Natural killer cell (primary cell): ENCODE results near the gene LDB2. TPM values are rescaled to one million over a fixed set of nuclear protein-coding genes. Genes with fewer than 3 reads are reported as not detected.

Experiments
- ATAC-seq, 3 donors: fragments of 150-1000 bp in 2 of 3; fragments of 200-7000 bp in 1 of 3; cut with Tn5 transposase; 1 replicate in 1 of 3; 2 replicates in 2 of 3; pipeline ENCODE4 v1.10.0; 2021; ENCODE audit warnings: mild to moderate bottlenecking in 2 of 3, moderate library complexity in 2 of 3
- DNase-seq, 2 donors: peaks; one replicate each; pipeline versions ENCODE4 v3.0.0 to v3.0.0-alpha.2; 2013 to 2021; ENCODE audit warnings: mixed read lengths in 1 of 2
- H3K27ac ChIP-seq: one replicate; pipeline ENCODE4 v1.5.1; 2013; ENCODE audit warnings: mild to moderate bottlenecking, low read length
- H3K27me3 ChIP-seq: one replicate; pipeline ENCODE4 v1.6.1; 2013; ENCODE audit warnings: low read length; ENCODE audit not compliant: control insufficient read depth, insufficient read depth
- H3K36me3 ChIP-seq: one replicate; pipeline ENCODE4 v1.6.1; 2013; ENCODE audit warnings: low read length; ENCODE audit not compliant: control insufficient read depth, insufficient read depth
- H3K4me1 ChIP-seq: one replicate; pipeline ENCODE4 v1.6.1; 2013; ENCODE audit warnings: low read length; ENCODE audit not compliant: control insufficient read depth, insufficient read depth
- H3K4me3 ChIP-seq: one replicate; pipeline ENCODE4 v1.5.1; 2013; ENCODE audit warnings: low read length
- H3K9me3 ChIP-seq: one replicate; pipeline ENCODE4 v1.6.1; 2013; ENCODE audit warnings: low read length; ENCODE audit not compliant: control insufficient read depth, insufficient read depth
- H3K27ac Mint-ChIP-seq, 2 donors: one replicate each; pipeline ENCODE4 v1.8.0; 2022; ENCODE audit warnings: mild to moderate bottlenecking in 2 of 2, mixed read lengths in 2 of 2, moderate library complexity in 1 of 2
- H3K27me3 Mint-ChIP-seq, 2 donors: one replicate each; pipeline ENCODE4 v1.8.0; 2022; ENCODE audit warnings: low read depth in 2 of 2, mixed read lengths in 2 of 2
- H3K36me3 Mint-ChIP-seq: one replicate; pipeline ENCODE4 v1.8.0; 2022; ENCODE audit warnings: mixed read lengths
- H3K4me1 Mint-ChIP-seq, 2 donors: one replicate each; pipeline ENCODE4 v1.8.0; 2022; ENCODE audit warnings: mixed read lengths in 2 of 2
- H3K4me3 Mint-ChIP-seq: one replicate; pipeline ENCODE4 v1.8.0; 2022; ENCODE audit warnings: mild to moderate bottlenecking, moderate library complexity, mixed read lengths
- H3K9me3 Mint-ChIP-seq, 2 donors: one replicate each; pipeline ENCODE4 v1.8.0; 2022; ENCODE audit warnings: mixed read lengths in 2 of 2
- CTCF ChIP-seq: fragments of 200-600 bp; IDR thresholded peaks from one replicate; pipeline ENCODE4 v1.8.0; 2022; ENCODE audit warnings: antibody characterized with exemption
- WGBS: methylation state at CpG from one replicate; pipeline ENCODE4 v1.1.7; 2013; ENCODE audit warnings: missing lambda C conversion rate; ENCODE audit not compliant: insufficient coverage; 5-methylcytosine and 5-hydroxymethylcytosine counted together
- intact Hi-C: fragments of 100-400 bp; cut with micrococcal nuclease; formaldehyde crosslinking; loops from one replicate; pipeline ENCODE4 v1.14.2; 2022
- total RNA-seq, 4 donors: library from RNA; stranded (reverse); fragments of 120-200 nt in 1 of 4; gene quantifications; one replicate each; pipeline versions ENCODE4 v1.2.3 to v1.2.4, GENCODE V29; 2013 to 2022

Gene LDB2
- total RNA-seq, 3 donors from 2014 or later (not counting 1 experiment from before 2014, with no cell fraction given) = 8.2 to 14.2 (median 13.6) TPM

- Histone ChIP-seq H3K27ac (no peak overlapping the region), H3K4me3 (no peak overlapping the region), H3K36me3 (no peaks in the 10 kb centered on the region), H3K4me1 (no peaks in the 10 kb centered on the region), H3K9me3 (no peaks in the 10 kb centered on the region), H3K27me3 (no peaks in the 10 kb centered on the region)
- DNase-seq (no peak), ATAC-seq (no peak)
- intact Hi-C loops = no loop called here
- no peak overlapping the region for H3K4me3 Mint-ChIP-seq
- 98% methylated on average over 5 of the region's 6 CpGs for WGBS
- peaks cover 0 to 2% of the 10 kb centered on the region in 2 donors for H3K9me3 Mint-ChIP-seq
- TF ChIP-seq CTCF = no peak
- H3K36me3 Mint-ChIP-seq = no peaks in the 10 kb centered on the region
- no peak overlapping the region for H3K27ac Mint-ChIP-seq
- no peaks in the 10 kb centered on the region for H3K27me3 Mint-ChIP-seq
- H3K4me1 Mint-ChIP-seq = no peaks in the 10 kb centered on the region
Measured at GRCh38 chr4:16659079-16659478, 239.4 kb downstream of the LDB2 start.

GRCh38 chr4:16658183-16658582, 240.3 kb downstream of the LDB2 start:
- no peak for ATAC-seq
- no peaks in the 10 kb centered on the region for H3K4me1 Mint-ChIP-seq
- no peak for TF ChIP-seq CTCF
- Histone ChIP-seq H3K9me3 (no peaks in the 10 kb centered on the region), H3K4me3 (no peak overlapping the region), H3K27me3 (no peaks in the 10 kb centered on the region), H3K36me3 (no peaks in the 10 kb centered on the region), H3K4me1 (no peaks in the 10 kb centered on the region), H3K27ac (no peak overlapping the region)
- H3K27ac Mint-ChIP-seq = no peak overlapping the region
- peaks cover 0 to 2% of the 10 kb centered on the region in 2 donors for H3K9me3 Mint-ChIP-seq
- H3K36me3 Mint-ChIP-seq = no peaks in the 10 kb centered on the region
- no peak overlapping the region for H3K4me3 Mint-ChIP-seq
- no peak for DNase-seq
- H3K27me3 Mint-ChIP-seq = no peaks in the 10 kb centered on the region
- WGBS = 89% methylated on average over 1 of the region's 2 CpGs
- intact Hi-C loops = no loop called here

- Mint-ChIP-seq H3K4me3 (no peak overlapping the region), H3K36me3 (no peaks in the 10 kb centered on the region), H3K27me3 (no peaks in the 10 kb centered on the region), H3K9me3 (no peaks in the 10 kb centered on the region), H3K27ac (no peak overlapping the region), H3K4me1 (no peaks in the 10 kb centered on the region)
- Histone ChIP-seq H3K4me3 (no peak overlapping the region), H3K4me1 (no peaks in the 10 kb centered on the region), H3K9me3 (no peaks in the 10 kb centered on the region), H3K27ac (no peak overlapping the region), H3K36me3 (no peaks in the 10 kb centered on the region), H3K27me3 (no peaks in the 10 kb centered on the region)
- DNase-seq (no peak), ATAC-seq (no peak)
- WGBS = 88% methylated on average over 2 of the region's 3 CpGs
- TF ChIP-seq CTCF = no peak
- intact Hi-C loops = no loop called here
Measured at GRCh38 chr4:16655111-16655510, 243.3 kb downstream of the LDB2 start.

GRCh38 chr4:16652732-16653305, 245.6 kb downstream of the LDB2 start:
- WGBS = 92% methylated on average over 8 of the region's 8 CpGs
- Histone ChIP-seq H3K4me1 (no peaks in the 10 kb centered on the region), H3K36me3 (no peaks in the 10 kb centered on the region), H3K9me3 (no peaks in the 10 kb centered on the region), H3K4me3 (no peak overlapping the region), H3K27ac (no peak overlapping the region), H3K27me3 (no peaks in the 10 kb centered on the region)
- TF ChIP-seq CTCF = no peak
- H3K4me3 Mint-ChIP-seq = no peak overlapping the region
- no peaks in the 10 kb centered on the region for H3K36me3 Mint-ChIP-seq
- DNase-seq = no peak
- H3K9me3 Mint-ChIP-seq = no peaks in the 10 kb centered on the region
- no peaks in the 10 kb centered on the region for H3K4me1 Mint-ChIP-seq
- H3K27me3 Mint-ChIP-seq = no peaks in the 10 kb centered on the region
- intact Hi-C loops = no loop called here
- no peak for ATAC-seq
- H3K27ac Mint-ChIP-seq = no peak overlapping the region
